Cardiac muscle cell (in vitro differentiated cells and primary cell): ENCODE measurements around the gene RELN. TPM values are rescaled to one million over a fixed set of nuclear protein-coding genes. Genes with fewer than 3 reads are reported as not detected.

Experiments used
- DNase-seq, 2 donors: peaks; one replicate each; pipeline versions ENCODE4 v3.0.0 to v3.0.0-alpha.2; 2010 to 2017; ENCODE audit warnings: low read depth in 1 of 2, low spot score in 1 of 2
- H3K27ac ChIP-seq: fragments of 200-600 bp; sonication (generic); 2 replicates; pipeline ENCODE4 v1.5.1; 2016
- H3K27me3 ChIP-seq: fragments of 200-600 bp; sonication (generic); 2 replicates; pipeline ENCODE4 v1.6.0; 2016; ENCODE audit warnings: control low read depth
- H3K36me3 ChIP-seq: fragments of 200-600 bp; sonication (generic); 2 replicates; pipeline ENCODE4 v1.5.1; 2016; ENCODE audit warnings: control low read depth
- H3K4me1 ChIP-seq: fragments of 200-600 bp; sonication (generic); 2 replicates; pipeline ENCODE4 v1.8.1; 2017; ENCODE audit warnings: low read depth, mild to moderate bottlenecking, mixed run types
- H3K4me3 ChIP-seq: fragments of 200-600 bp; sonication (generic); 2 replicates; pipeline ENCODE4 v1.5.1; 2016; ENCODE audit warnings: mild to moderate bottlenecking
- H3K9me3 ChIP-seq: fragments of 200-600 bp; sonication (generic); 2 replicates; pipeline ENCODE4 v1.5.1; 2017; ENCODE audit warnings: low read depth, mild to moderate bottlenecking, control low read depth
- CTCF ChIP-seq: IDR thresholded peaks from 2 replicates; pipeline ENCODE4 v1.5.1; 2012; ENCODE audit warnings: low read depth, mild to moderate bottlenecking, low read length
- polyA plus RNA-seq: library from polyadenylated mRNA; unstranded; fragments of >200 nt; fragmentation: Nextera tagmentation; extraction: Ambion mirVana; gene quantifications from 2 replicates; pipeline ENCODE4 v1.2.1, GENCODE V29; 2016
- total RNA-seq: library from RNA; depleted of rRNA; stranded (reverse); fragments of >200 nt; gene quantifications from 2 replicates; pipeline ENCODE4 v1.2.3, GENCODE V29; 2016

Gene RELN
- total and polyA plus RNA-seq, 2 experiments from 2014 or later, result 19.2 to 46.9 TPM

- H3K36me3 ChIP-seq, result no peaks in the 10 kb centered on the region
- no peak for TF ChIP-seq CTCF
- no peak overlapping the region for H3K27ac ChIP-seq
- H3K9me3 ChIP-seq, result no peaks in the 10 kb centered on the region
- H3K4me3 ChIP-seq, result no peak overlapping the region
- H3K27me3 ChIP-seq, result no peaks in the 10 kb centered on the region
- H3K4me1 ChIP-seq, result peaks cover 7% of the 10 kb centered on the region
- no peak for DNase-seq
These were observed 324.9 kb downstream of the RELN start for GRCh38 chr7:103664577-103664976.

- DNase-seq, result peak in 1 of 2 donors; percentile 14
- H3K27me3 ChIP-seq, result no peaks in the 10 kb centered on the region
- H3K4me3 ChIP-seq, result no peak overlapping the region
- H3K36me3 ChIP-seq, result no peaks in the 10 kb centered on the region
- H3K4me1 ChIP-seq, result peaks cover 7% of the 10 kb centered on the region
- H3K9me3 ChIP-seq, result no peaks in the 10 kb centered on the region
- no peak overlapping the region for H3K27ac ChIP-seq
- TF ChIP-seq CTCF, result no peak
These were observed 328.7 kb downstream of the RELN start for GRCh38 chr7:103660455-103661371.

GRCh38 chr7:103658055-103659005, 331.1 kb downstream of the RELN start:
- no peak overlapping the region for H3K4me3 ChIP-seq
- TF ChIP-seq CTCF, result no peak
- H3K4me1 ChIP-seq, result peaks cover 7% of the 10 kb centered on the region
- no peak for DNase-seq
- no peak overlapping the region for H3K27ac ChIP-seq
- H3K36me3 ChIP-seq, result no peaks in the 10 kb centered on the region
- no peaks in the 10 kb centered on the region for H3K27me3 ChIP-seq
- no peaks in the 10 kb centered on the region for H3K9me3 ChIP-seq

- DNase-seq, result no peak
- Histone ChIP-seq H3K36me3 (no peaks in the 10 kb centered on the region), H3K4me1 (peaks cover 7% of the 10 kb centered on the region), H3K4me3 (no peak overlapping the region), H3K27ac (no peak overlapping the region), H3K27me3 (no peaks in the 10 kb centered on the region), H3K9me3 (no peaks in the 10 kb centered on the region)
- TF ChIP-seq CTCF, result no peak
These were observed 332.0 kb downstream of the RELN start for GRCh38 chr7:103657474-103657894.

- DNase-seq, result no peak
These were observed 333.2 kb downstream of the RELN start for GRCh38 chr7:103656221-103656620.

More at GRCh38 chr7:103656221-103656620, 333.2 kb downstream of the RELN start:
- H3K27ac ChIP-seq, result no peak overlapping the region
- no peak for TF ChIP-seq CTCF
- no peaks in the 10 kb centered on the region for H3K27me3 ChIP-seq
- no peaks in the 10 kb centered on the region for H3K36me3 ChIP-seq
- no peaks in the 10 kb centered on the region for H3K9me3 ChIP-seq
- H3K4me3 ChIP-seq, result no peak overlapping the region
- H3K4me1 ChIP-seq, result peaks cover 14% of the 10 kb centered on the region
